H1 (cell line): ENCODE measurements around the gene SLC22A31. TPM values are rescaled to one million over a fixed set of nuclear protein-coding genes. Genes with fewer than 3 reads are reported as not detected.

ENCODE experiments used
- CHD2 ChIP-seq: IDR thresholded peaks from 2 replicates; pipeline ENCODE4 v1.6.1; 2012; ENCODE audit warnings: low read length, improper control_type of control experiment
- KDM4A ChIP-seq: IDR thresholded peaks from one replicate; pipeline ENCODE4 v1.7.1; 2012; ENCODE audit warnings: low read depth, mild to moderate bottlenecking, moderate library complexity, low read length, inconsistent platforms; ENCODE audit not compliant: severe bottlenecking
- POLR2A ChIP-seq, 2 experiments: IDR thresholded peaks; 1 replicate in 1 of 2; 2 replicates in 1 of 2; pipeline ENCODE4 v1.6.1; 2011; ENCODE audit warnings: low read depth in 2 of 2, low read length in 2 of 2, mild to moderate bottlenecking in 2 of 2; ENCODE audit errors: control extremely low read depth in 1 of 2
- SRF ChIP-seq: IDR thresholded peaks from 2 replicates; pipeline ENCODE4 v1.6.1; 2011; ENCODE audit warnings: mild to moderate bottlenecking, low read depth, low read length, moderate library complexity
- YY1 ChIP-seq: IDR thresholded peaks from 2 replicates; pipeline ENCODE4 v1.6.1; 2011; ENCODE audit warnings: low read depth, mild to moderate bottlenecking, low read length
- polyA plus RNA-seq, 7 experiments: library from polyadenylated mRNA; depleted of rRNA in 3 of 7; stranded (reverse) in 5 of 7; unstranded in 2 of 7; fragments of >200 nt in 5 of 7; fragments of 200-250 nt in 2 of 7; gene quantifications; 1 replicate in 5 of 7; 2 replicates in 1 of 7; 4 replicates in 1 of 7; pipeline versions ENCODE4 v1.2.1 to v1.2.3, GENCODE V29; 2011 to 2013; ENCODE audit warnings: missing spikeins in 2 of 7, mixed read lengths in 2 of 7
- total RNA-seq: library from RNA; stranded (reverse); fragmentation: NEBNext Ultra II Directional; extraction: Animal tissue kit (Norgen Biotek cat#: 25700); gene quantifications from 2 replicates; pipeline ENCODE4 v1.2.1, GENCODE V29; 2021
- TF ChIP-seq, protein P1 (sequence below), 3 experiments: IDR thresholded peaks; 1 replicate in 2 of 3; 2 replicates in 1 of 3; pipeline versions ENCODE4 v1.5.1 to v1.6.1; 2011; ENCODE audit warnings: low read length in 3 of 3, mild to moderate bottlenecking in 3 of 3, inconsistent platforms in 2 of 3, low read depth in 1 of 3, moderate library complexity in 1 of 3; ENCODE audit not compliant: insufficient read depth in 1 of 3; ENCODE audit errors: control extremely low read depth in 1 of 3

SLC22A31 gene
- total and polyA plus RNA-seq, 2 of the 8 experiments (the other 6 are each of a cell fraction or from before 2014, with no cell fraction given), result 7.7 to 10.6 TPM

DNA sequence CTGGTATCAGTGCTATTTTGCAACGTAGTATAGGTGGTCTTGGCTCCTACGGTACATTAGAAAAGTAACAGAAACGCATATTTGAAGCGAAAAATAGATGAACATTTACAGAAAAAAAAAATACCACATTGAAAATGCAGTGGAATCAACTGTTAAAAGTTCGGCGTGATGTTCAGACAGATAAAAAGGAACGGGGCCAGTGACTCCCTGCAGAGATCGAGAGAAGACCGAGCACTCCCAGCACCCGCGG, 16.7 kb upstream of the SLC22A31 start (continued):
- TF ChIP-seq, protein P1, sequence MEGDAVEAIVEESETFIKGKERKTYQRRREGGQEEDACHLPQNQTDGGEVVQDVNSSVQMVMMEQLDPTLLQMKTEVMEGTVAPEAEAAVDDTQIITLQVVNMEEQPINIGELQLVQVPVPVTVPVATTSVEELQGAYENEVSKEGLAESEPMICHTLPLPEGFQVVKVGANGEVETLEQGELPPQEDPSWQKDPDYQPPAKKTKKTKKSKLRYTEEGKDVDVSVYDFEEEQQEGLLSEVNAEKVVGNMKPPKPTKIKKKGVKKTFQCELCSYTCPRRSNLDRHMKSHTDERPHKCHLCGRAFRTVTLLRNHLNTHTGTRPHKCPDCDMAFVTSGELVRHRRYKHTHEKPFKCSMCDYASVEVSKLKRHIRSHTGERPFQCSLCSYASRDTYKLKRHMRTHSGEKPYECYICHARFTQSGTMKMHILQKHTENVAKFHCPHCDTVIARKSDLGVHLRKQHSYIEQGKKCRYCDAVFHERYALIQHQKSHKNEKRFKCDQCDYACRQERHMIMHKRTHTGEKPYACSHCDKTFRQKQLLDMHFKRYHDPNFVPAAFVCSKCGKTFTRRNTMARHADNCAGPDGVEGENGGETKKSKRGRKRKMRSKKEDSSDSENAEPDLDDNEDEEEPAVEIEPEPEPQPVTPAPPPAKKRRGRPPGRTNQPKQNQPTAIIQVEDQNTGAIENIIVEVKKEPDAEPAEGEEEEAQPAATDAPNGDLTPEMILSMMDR (IDR thresholded peaks at IDR 0.05; ENCODE audit: control extremely low read depth in 1 of 3, insufficient read depth in 1 of 3, low read depth in 1 of 3, low read length in 3 of 3), result no peak
- TF ChIP-seq POLR2A (IDR thresholded peaks at IDR 0.05; ENCODE audit: control extremely low read depth in 1 of 2, low read depth in 2 of 2, low read length in 2 of 2) (no peak), SRF (no peak), YY1 (no peak), CHD2 (no peak), KDM4A (no peak)
- TF ChIP-seq, all 59 proteins: peak for 0
